GM21825 (cell line): ENCODE data around the gene TUFM.
"Not testable (repeated sequence)": the region's sequence is repeated elsewhere in the genome, so short reads cannot be mapped to it uniquely, and the experiment has no call there.

ENCODE experiments used
- ATAC-seq: cut with Tn5 transposase; IDR thresholded peaks from one replicate; pipeline ENCODE4 v1.9.1; 2021; ENCODE audit warnings: mild to moderate bottlenecking, moderate library complexity; ENCODE audit not compliant: unreplicated experiment

The TUFM gene

DNA sequence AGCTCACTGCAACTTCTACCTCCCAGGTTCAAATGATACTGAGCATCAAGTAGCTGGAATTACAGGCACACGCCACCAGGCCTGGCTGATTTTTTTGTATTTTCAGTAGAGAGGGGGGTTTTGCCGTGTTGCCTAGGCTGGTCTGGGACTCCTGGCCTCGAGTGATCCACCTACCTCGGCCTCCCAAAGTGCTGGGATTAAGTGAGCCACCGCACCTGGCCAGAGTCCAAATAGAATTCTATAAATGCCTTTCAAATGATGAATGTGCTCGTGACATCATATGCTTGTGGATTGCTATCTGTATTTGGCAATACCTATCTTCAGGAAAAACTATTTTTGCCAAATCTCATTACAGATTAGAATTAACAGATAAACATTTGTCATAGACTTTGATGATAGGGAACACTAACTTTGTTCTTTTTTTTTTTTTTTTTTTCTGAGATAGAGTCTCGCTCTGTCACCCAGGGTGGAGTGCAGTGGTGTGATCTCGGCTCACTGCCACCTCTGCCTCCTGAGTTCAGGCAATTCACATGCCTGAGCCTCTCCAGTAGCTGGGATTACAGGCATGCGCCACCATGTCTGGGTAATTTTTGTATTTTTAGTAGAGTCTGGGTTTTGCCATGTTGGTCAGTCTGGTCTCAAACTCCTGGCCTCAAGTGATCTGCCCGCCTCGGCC lies 38.6 kb downstream of the TUFM start:
- not testable (repeated sequence) for ATAC-seq

DNA sequence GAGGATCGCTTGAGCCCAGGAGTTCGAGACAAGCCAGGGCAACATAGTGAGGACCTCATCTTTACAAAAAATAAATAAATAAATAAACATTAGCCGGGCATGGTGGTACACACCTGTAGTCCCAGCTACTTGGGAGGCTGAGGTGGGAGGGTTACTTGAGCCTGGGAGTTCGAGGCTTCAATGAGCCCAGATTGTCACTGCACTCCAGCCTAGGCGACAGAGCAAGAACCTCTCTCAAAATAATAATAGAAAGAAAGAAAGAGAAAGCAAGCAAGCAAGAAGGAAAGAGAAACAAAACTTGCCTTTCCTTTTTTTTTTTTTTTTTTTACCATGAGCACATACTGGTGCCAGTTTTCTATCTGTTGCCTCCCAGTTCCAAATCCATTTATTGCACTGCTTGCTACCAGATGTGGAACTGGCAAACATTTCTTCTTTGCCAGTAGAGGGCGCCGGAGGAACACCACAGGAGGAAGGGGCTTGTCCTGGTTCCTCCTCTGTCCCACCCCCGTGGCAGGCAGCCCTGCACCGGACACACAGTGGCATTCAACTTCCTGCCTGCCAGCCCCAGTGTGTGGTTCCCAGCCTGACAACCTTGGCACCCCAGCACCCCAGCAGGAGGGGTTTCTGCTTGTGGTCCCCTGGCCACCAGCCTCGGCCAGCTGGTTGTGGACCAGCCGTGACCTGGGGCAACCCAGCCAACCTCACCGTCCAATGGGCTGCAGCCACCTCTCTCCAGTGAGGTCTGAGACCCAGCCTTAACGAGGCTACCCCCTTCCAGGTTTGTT lies 43.7 kb downstream of the TUFM start:
- ATAC-seq, result peak; percentile 82
